Transverse colon (tissue), 4 donors: Measurements from ENCODE around the gene ANTXR2.

Experiments used
- EP300 ChIP-seq: sonication (generic); formaldehyde crosslinking; IDR thresholded peaks from one replicate; pipeline ENCODE4 v1.6.1; 2017; ENCODE audit warnings: antibody characterized with exemption, low read depth
- POLR2A ChIP-seq: fragments of 450-650 bp; IDR thresholded peaks from one replicate; pipeline ENCODE4 v1.6.1; 2016; ENCODE audit warnings: antibody characterized with exemption, mild to moderate bottlenecking, moderate library complexity
- POLR2AphosphoS5 ChIP-seq, 3 donors: sonication (generic); formaldehyde crosslinking; IDR thresholded peaks; one replicate each; pipeline ENCODE4 v1.6.1; 2016; ENCODE audit warnings: antibody characterized with exemption in 3 of 3
- TF ChIP-seq, protein P1 (sequence below), 5 experiments: fragments of 200-600 bp in 3 of 5; fragments of 450-650 bp in 2 of 5; sonication (generic) in 3 of 5; IDR thresholded peaks; 1 replicate in 2 of 5; 2 replicates in 3 of 5; pipeline ENCODE4 v1.5.1; 2016 to 2017; ENCODE audit warnings: antibody characterized with exemption in 5 of 5, inconsistent platforms in 3 of 5, mild to moderate bottlenecking in 2 of 5, moderate library complexity in 1 of 5

DNA sequence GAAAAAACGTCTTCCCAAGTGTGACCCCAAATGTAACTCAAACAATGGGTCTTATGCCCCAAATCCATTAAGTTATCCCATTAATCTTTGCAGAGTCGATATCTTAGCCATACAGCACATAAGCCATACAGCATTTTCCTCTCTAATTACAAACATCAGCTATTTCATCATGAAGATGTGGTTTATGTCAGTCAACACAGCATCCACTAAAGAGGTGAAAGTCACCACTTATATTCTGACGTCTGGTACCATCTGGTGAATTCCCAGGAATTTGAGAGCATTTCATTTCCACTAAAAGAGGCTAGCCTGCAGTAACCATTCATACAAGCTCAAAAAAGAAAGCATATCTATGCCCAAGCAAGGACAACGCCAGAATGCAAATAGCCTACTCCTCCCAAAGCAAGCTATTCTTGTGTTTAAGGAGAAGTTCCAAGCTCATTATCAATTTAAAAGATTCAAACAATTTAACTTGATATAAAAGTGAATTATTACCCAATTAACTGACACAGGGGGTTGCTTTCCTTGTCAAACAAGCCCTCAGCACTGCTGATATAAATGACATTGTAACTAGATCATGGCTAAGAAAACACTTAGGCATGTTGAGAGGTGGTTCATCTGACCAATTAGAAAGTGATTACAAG, 203.3 kb downstream of the ANTXR2 start:
- TF ChIP-seq POLR2AphosphoS5 (IDR thresholded peaks at IDR 0.05) (no peak), POLR2A (no peak), EP300 (no peak)
- TF ChIP-seq, protein P1, sequence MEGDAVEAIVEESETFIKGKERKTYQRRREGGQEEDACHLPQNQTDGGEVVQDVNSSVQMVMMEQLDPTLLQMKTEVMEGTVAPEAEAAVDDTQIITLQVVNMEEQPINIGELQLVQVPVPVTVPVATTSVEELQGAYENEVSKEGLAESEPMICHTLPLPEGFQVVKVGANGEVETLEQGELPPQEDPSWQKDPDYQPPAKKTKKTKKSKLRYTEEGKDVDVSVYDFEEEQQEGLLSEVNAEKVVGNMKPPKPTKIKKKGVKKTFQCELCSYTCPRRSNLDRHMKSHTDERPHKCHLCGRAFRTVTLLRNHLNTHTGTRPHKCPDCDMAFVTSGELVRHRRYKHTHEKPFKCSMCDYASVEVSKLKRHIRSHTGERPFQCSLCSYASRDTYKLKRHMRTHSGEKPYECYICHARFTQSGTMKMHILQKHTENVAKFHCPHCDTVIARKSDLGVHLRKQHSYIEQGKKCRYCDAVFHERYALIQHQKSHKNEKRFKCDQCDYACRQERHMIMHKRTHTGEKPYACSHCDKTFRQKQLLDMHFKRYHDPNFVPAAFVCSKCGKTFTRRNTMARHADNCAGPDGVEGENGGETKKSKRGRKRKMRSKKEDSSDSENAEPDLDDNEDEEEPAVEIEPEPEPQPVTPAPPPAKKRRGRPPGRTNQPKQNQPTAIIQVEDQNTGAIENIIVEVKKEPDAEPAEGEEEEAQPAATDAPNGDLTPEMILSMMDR (IDR thresholded peaks at IDR 0.05): no peak
